ENCODE data around the gene DLX4.

Gene DLX4

DNA sequence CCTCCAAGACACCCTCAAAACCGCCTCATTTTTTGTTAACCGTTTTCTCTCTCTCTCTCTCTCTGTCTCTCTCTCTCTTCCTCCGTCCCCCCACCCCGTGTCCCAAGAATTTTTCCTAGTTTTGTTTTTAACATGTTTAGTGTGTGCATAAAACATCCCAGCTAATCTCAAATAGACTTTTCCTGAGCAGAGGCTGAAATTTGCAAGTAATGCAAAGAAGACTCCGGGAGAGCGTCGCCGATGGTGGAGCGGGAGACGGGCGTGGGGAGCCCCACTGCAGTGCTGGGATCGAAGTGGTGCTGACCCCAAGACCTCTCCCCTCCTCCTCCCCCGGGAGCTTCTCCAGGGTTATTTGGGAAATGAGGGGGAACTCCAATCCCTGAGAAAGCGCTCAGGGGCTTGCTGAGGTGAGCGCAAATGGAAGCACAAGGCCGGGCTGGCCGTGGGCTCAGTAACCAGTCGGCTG lies 4.7 kb upstream of the DLX4 start:
- TF ChIP-seq, protein P1, sequence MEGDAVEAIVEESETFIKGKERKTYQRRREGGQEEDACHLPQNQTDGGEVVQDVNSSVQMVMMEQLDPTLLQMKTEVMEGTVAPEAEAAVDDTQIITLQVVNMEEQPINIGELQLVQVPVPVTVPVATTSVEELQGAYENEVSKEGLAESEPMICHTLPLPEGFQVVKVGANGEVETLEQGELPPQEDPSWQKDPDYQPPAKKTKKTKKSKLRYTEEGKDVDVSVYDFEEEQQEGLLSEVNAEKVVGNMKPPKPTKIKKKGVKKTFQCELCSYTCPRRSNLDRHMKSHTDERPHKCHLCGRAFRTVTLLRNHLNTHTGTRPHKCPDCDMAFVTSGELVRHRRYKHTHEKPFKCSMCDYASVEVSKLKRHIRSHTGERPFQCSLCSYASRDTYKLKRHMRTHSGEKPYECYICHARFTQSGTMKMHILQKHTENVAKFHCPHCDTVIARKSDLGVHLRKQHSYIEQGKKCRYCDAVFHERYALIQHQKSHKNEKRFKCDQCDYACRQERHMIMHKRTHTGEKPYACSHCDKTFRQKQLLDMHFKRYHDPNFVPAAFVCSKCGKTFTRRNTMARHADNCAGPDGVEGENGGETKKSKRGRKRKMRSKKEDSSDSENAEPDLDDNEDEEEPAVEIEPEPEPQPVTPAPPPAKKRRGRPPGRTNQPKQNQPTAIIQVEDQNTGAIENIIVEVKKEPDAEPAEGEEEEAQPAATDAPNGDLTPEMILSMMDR (conservative IDR thresholded peaks at IDR 0.05; ENCODE audit: low read length) = no peak
- no peak for TF ChIP-seq EZH2phosphoT487 (IDR thresholded peaks at IDR 0.05; ENCODE audit: borderline replicate concordance)
- Histone ChIP-seq H4K20me1 (ENCODE audit: insufficient read depth, low read length, poor library complexity, severe bottlenecking) (no peaks in the 10 kb centered on the region), H3K27me3 (ENCODE audit: insufficient read depth, low read length, poor library complexity, severe bottlenecking) (no peaks in the 10 kb centered on the region), H2AFZ (ENCODE audit: low read length) (no peak overlapping the region), H3K79me2 (ENCODE audit: insufficient read depth, low read length) (no peaks in the 10 kb centered on the region), H3K4me3 (ENCODE audit: low read length, poor library complexity, severe bottlenecking) (no peak overlapping the region), H3K9me2 (replicated peaks; ENCODE audit: low read depth, low read length) (no peaks in the 10 kb centered on the region), H3K36me3 (ENCODE audit: insufficient read depth, low read length) (no peaks in the 10 kb centered on the region), H3K4me2 (ENCODE audit: low read depth, low read length, poor library complexity, severe bottlenecking) (no peak overlapping the region), H3F3A (ENCODE audit: low read depth) (no peaks in the 10 kb centered on the region), H3K9me3 (ENCODE audit: insufficient read depth, low read depth, low read length) (no peaks in the 10 kb centered on the region), H3K9ac (ENCODE audit: low read depth, low read length, poor library complexity, severe bottlenecking) (no peak overlapping the region), H3K4me1 (ENCODE audit: insufficient read depth, low read length, poor library complexity, severe bottlenecking) (peaks cover 8% of the 10 kb centered on the region)

DNA sequence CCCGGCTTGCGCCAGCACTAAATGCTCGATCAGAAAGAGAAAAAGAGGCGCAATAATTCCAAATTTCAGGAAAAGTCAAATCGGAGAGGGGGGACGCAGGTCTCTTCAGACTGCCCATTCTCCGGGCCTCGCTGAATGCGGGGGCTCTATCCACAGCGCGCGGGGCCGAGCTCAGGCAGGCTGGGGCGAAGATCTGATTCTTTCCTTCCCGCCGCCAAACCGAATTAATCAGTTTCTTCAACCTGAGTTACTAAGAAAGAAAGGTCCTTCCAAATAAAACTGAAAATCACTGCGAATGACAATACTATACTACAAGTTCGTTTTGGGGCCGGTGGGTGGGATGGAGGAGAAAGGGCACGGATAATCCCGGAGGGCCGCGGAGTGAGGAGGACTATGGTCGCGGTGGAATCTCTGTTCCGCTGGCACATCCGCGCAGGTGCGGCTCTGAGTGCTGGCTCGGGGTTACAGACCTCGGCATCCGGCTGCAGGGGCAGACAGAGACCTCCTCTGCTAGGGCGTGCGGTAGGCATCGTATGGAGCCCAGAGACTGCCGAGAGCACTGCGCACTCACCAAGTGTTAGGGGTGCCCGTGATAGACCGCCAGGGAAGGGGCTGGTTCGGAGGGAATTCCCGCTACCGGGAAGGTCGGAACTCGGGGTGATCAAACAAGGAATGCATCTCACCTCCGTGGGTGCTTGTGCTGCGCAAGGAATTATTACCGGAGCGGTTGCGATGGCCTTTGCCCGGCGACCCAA lies 4.0 kb upstream of the DLX4 start:
- Histone ChIP-seq H3K9ac (ENCODE audit: low read depth, low read length, poor library complexity, severe bottlenecking) (no peak overlapping the region), H3K36me3 (ENCODE audit: insufficient read depth, low read length) (no peaks in the 10 kb centered on the region), H3K79me2 (ENCODE audit: insufficient read depth, low read length) (no peaks in the 10 kb centered on the region), H3K4me3 (ENCODE audit: low read length, poor library complexity, severe bottlenecking) (no peak overlapping the region), H3K4me2 (ENCODE audit: low read depth, low read length, poor library complexity, severe bottlenecking) (no peak overlapping the region), H3K27me3 (ENCODE audit: insufficient read depth, low read length, poor library complexity, severe bottlenecking) (no peaks in the 10 kb centered on the region), H3F3A (ENCODE audit: low read depth) (no peaks in the 10 kb centered on the region), H4K20me1 (ENCODE audit: insufficient read depth, low read length, poor library complexity, severe bottlenecking) (no peaks in the 10 kb centered on the region), H3K9me3 (ENCODE audit: insufficient read depth, low read depth, low read length) (no peaks in the 10 kb centered on the region), H3K9me2 (replicated peaks; ENCODE audit: low read depth, low read length) (no peaks in the 10 kb centered on the region), H2AFZ (ENCODE audit: low read length) (no peak overlapping the region), H3K4me1 (ENCODE audit: insufficient read depth, low read length, poor library complexity, severe bottlenecking) (peaks cover 12% of the 10 kb centered on the region)
- TF ChIP-seq EZH2phosphoT487 (IDR thresholded peaks at IDR 0.05; ENCODE audit: borderline replicate concordance) = no peak
- TF ChIP-seq, protein P1 (conservative IDR thresholded peaks at IDR 0.05; ENCODE audit: low read length) = no peak

DNA sequence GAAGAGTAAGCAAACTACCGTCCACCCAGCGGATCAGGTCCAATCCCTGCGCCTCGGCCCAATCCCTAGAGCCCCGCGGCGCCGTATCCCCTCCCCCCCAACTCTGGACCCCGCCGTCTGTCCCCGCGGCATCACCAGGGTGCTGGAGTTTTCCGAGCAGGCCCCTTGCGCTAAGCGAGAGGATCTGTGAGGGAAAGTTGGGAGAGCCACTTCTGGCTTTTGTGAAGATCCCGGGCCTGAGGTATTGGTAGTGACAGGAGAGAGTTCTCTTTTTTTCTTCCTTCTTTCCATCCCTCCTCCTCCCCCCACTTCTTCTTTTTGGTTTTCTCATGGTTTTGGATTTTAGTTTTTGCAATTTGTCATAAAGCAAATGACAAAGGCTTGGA lies 3.5 kb upstream of the DLX4 start:
- H3K79me2 ChIP-seq (ENCODE audit: insufficient read depth, low read length) = no peaks in the 10 kb centered on the region
- no peak overlapping the region for H3K4me3 ChIP-seq (ENCODE audit: low read length, poor library complexity, severe bottlenecking)
- no peaks in the 10 kb centered on the region for H4K20me1 ChIP-seq (ENCODE audit: insufficient read depth, low read length, poor library complexity, severe bottlenecking)
- no peak overlapping the region for H2AFZ ChIP-seq (ENCODE audit: low read length)
- H3K27me3 ChIP-seq (ENCODE audit: insufficient read depth, low read length, poor library complexity, severe bottlenecking) = no peaks in the 10 kb centered on the region
- no peaks in the 10 kb centered on the region for H3K9me2 ChIP-seq (replicated peaks; ENCODE audit: low read depth, low read length)
- no peaks in the 10 kb centered on the region for H3K9me3 ChIP-seq (ENCODE audit: insufficient read depth, low read depth, low read length)
- H3K9ac ChIP-seq (ENCODE audit: low read depth, low read length, poor library complexity, severe bottlenecking) = no peak overlapping the region
- TF ChIP-seq, protein P1 (conservative IDR thresholded peaks at IDR 0.05; ENCODE audit: low read length) = no peak
- TF ChIP-seq EZH2phosphoT487 (IDR thresholded peaks at IDR 0.05; ENCODE audit: borderline replicate concordance) = no peak
- no peak overlapping the region for H3K4me2 ChIP-seq (ENCODE audit: low read depth, low read length, poor library complexity, severe bottlenecking)
- no peaks in the 10 kb centered on the region for H3K36me3 ChIP-seq (ENCODE audit: insufficient read depth, low read length)
- H3K4me1 ChIP-seq (ENCODE audit: insufficient read depth, low read length, poor library complexity, severe bottlenecking) = peaks cover 12% of the 10 kb centered on the region
- no peaks in the 10 kb centered on the region for H3F3A ChIP-seq (ENCODE audit: low read depth)
